Epithelial cell of esophagus (primary cell): ENCODE measurements around the gene CFHR4.
"Not testable (repeated sequence)": the region's sequence is repeated elsewhere in the genome, so short reads cannot be mapped to it uniquely, and the experiment has no call there.

Experiments used
- DNase-seq: peaks from one replicate; pipeline ENCODE4 v3.0.0; 2010; ENCODE audit warnings: low read depth
- H3K4me3 ChIP-seq: 2 replicates; pipeline ENCODE4 v1.5.1; 2011; ENCODE audit warnings: mild to moderate bottlenecking, low read length, control low read depth
- TF ChIP-seq, protein P1 (sequence below): IDR thresholded peaks from 2 replicates; pipeline ENCODE4 v1.5.1; 2011; ENCODE audit warnings: low read depth, mild to moderate bottlenecking, low read length, control low read depth, inconsistent platforms; ENCODE audit not compliant: insufficient read depth; ENCODE audit errors: missing control alignments

CFHR4 gene

DNA sequence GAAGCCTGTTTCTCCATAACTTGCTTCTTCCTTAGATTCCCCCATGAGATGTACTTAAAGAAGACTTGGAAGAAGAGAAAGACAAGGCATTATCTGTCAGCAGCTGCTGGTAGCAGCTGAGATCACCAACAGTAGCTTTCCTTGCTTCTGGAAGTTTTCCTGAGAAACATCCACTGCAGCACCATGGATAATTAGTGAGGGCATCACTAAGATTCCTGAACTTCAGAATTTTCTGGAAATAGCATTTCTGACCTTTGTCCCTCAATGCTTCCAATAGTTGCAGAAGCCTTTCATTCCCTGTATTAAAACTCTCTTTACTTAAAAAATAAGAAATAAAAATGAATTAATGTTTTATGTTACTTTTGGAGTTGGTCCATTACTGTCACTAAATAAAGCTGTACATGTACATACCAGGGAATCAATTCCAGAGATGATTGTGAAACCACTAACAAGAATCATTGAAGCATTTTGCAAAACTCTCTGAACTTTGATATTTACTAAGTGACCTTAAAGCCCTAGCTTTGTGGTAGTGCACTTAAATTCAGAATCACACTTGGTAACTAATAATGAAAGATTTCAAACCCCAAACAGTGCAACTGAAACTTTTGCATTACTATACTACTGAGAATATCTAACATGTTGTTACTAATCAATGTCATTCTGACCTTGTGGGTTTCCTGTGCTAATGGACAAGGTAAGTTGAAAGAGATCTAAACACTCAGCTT is at the start of gene CFHR4:
Gene CFHR4 (plus strand): TSS at position 538 of the 725 bp plus-strand sequence. CDS start 99 bp downstream, at position 637.
- TF ChIP-seq, protein P1, sequence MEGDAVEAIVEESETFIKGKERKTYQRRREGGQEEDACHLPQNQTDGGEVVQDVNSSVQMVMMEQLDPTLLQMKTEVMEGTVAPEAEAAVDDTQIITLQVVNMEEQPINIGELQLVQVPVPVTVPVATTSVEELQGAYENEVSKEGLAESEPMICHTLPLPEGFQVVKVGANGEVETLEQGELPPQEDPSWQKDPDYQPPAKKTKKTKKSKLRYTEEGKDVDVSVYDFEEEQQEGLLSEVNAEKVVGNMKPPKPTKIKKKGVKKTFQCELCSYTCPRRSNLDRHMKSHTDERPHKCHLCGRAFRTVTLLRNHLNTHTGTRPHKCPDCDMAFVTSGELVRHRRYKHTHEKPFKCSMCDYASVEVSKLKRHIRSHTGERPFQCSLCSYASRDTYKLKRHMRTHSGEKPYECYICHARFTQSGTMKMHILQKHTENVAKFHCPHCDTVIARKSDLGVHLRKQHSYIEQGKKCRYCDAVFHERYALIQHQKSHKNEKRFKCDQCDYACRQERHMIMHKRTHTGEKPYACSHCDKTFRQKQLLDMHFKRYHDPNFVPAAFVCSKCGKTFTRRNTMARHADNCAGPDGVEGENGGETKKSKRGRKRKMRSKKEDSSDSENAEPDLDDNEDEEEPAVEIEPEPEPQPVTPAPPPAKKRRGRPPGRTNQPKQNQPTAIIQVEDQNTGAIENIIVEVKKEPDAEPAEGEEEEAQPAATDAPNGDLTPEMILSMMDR: no peak
- no peak for DNase-seq
- no peak within 1 kb of the TSS for H3K4me3 ChIP-seq

DNA sequence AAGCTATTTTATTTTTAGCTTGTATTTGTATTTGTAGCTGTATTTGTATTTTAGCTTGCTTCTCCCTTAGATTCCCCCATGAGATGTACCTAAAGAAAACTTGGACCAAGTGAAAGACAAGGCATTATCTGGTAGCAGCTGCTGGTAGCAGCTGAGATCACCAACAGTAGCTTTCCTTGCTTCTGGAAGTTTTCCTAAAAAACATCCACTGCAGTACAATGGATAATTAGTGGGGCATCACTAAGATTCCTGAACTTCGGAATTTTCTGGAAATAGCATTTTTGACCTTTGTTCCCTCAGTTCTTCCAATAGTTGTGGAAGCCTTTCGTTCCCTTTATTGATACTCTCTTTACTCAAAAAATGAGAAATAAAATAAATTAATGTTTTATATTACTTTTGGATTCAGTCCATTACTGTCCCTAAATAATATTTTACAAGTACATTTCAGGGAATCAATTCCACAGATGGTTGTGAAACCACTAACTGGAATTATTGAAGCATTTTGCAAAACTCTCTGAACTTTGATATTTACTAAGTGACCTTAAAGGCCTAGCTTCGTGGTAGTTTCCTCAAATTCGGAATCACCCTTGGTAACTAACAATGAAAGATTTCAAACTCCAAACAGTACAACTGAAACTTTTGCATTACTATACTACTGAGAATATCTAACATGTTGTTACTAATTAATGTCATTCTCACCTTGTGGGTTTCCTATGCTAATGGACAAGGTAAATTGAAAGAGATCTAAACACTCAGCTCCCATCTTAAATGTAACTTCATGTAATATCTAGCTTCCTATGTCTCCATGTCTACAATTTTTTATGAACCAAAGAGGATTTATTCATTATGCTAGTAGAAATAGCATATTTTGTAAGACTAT is 38.0 kb upstream of the CFHR4 start:
- H3K4me3 ChIP-seq, DNase-seq: not testable (repeated sequence)

DNA sequence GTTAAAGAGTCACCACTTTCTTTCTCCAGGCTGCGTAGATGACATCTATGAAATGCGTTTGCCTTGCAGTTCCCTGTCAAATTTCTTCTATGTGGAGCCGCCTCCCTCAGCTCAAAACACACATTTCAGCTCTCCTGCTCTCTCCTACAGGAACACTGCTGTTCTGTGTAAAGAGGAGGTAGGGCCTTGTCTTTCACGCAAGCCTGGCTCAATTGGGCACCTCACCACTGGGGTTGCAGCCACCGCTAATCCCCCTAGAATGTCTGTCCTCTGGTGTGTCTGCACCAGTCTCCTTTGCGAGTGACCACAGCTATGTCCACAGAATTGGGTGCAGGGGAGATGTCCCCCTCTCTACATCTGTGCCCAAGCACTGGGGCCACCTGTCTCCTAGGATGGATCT is 31.8 kb upstream of the CFHR4 start:
- no peak for DNase-seq
- TF ChIP-seq, protein P1: no peak
- no peak overlapping the region for H3K4me3 ChIP-seq

DNA sequence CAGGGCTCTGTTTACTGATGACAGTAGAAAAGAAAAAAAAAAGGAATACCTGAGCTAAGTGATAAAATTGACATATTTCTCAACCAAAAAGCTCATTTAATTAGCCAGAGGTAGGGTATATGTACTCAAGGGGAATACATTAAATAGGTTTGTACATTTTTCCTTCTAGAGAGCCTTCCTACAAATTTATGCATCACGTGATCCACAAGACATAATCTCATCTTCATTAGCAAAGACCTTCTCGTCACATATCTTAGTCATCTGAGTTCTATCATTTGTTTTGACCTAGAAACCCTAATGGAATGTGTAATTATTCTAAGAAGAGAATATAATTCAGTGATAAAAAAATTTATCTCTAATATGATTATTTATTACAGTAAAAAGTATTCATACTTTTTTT is 30.7 kb upstream of the CFHR4 start:
- DNase-seq: no peak
- no peak overlapping the region for H3K4me3 ChIP-seq
- TF ChIP-seq, protein P1: no peak

DNA sequence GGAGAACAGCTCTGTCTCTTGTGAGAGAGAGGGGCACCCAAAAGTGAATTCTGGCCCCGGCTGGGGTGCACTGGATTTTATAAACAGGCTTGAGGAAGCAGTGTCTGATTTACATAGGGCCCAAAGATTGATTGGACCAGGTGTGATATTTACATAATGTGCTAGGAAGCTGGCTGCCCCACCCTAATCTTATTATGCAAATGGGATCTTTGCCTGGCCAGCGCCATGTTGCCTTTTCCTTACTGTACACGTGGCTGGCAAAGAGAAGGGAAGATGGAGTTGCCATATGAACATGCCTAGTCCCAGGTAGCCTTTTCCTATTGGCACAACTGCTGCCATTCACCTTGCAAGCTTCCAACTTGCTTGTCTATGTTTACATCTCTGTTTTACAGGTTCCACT is 29.0 kb upstream of the CFHR4 start:
- no peak for DNase-seq
- TF ChIP-seq, protein P1: no peak
- no peak overlapping the region for H3K4me3 ChIP-seq

DNA sequence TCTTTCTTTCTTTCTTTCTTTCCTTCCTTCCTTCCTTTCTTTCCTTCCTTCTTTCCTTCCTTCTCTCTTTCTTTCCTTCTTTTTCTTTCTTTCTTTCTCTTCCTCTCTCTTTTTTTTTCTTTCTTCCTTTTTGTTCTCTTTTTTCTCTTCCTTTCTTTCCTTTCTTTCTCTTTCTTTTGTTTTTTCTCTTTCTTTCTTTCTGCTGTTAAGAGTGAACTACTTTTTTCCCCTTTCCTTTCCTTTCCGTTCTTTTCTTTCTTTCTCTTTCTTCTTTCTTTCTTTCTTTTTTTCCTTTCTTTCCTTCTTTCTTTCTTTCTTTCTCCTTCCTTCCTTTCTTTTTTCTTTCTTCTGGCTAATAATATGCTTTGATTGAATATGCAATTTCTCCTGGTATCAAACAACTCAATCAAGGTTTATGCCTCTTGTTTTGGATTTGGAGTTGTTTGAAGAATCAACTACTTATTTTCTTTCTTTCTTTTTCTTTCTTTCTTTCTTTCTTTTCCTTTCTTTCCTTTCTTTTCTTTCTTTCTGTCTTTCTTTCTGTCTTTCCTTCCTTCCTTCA is 27.4 kb upstream of the CFHR4 start:
- TF ChIP-seq, protein P1: no peak
- H3K4me3 ChIP-seq: no peak overlapping the region
- no peak for DNase-seq

DNA sequence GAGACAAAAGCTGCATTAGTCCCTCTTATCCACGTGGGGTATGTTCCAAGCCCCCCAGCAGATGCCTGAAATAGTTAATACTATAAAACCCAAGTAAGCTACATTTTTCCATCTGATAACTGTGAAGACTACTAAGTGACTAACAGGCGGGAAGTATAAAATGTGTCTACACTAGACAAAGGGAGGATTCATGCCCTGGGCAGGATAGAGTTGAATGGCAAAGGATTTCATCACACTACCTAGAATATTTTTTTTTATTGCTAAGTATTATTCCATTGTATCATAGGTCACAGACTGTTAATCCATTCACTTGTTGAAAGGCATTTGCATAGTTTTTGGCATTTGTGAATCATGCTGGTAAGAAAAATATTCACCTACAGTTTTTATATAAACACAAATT is 26.4 kb upstream of the CFHR4 start:
- DNase-seq: peak; percentile 58

More for the DNA sequence above, 26.4 kb upstream of the CFHR4 start:
- TF ChIP-seq, protein P1: no peak
- H3K4me3 ChIP-seq: no peak overlapping the region
